Neural cell (in vitro differentiated cells): ENCODE measurements around the gene STXBP2. TPM values are rescaled to one million over a fixed set of nuclear protein-coding genes. Genes with fewer than 3 reads are reported as not detected.
A peak's percentile ranks its signal among the peaks of the same experiment; 100 is the strongest.

ENCODE experiments used
- H2AFZ ChIP-seq: fragments of 200-600, 300-800 bp; sonication (generic), shearing (Covaris generic); 2 replicates; pipeline ENCODE4 v1.6.0; 2014; ENCODE audit warnings: low read depth, mild to moderate bottlenecking, antibody characterized with exemption, low read length, moderate library complexity
- H3F3A ChIP-seq: fragments of 200-600 bp; shearing (Covaris generic); 2 replicates; pipeline ENCODE4 v1.6.1; 2016; ENCODE audit warnings: mild to moderate bottlenecking, moderate library complexity, mixed read lengths, antibody characterized with exemption, low read length; ENCODE audit not compliant: insufficient read depth, poor library complexity, severe bottlenecking
- H3K27ac ChIP-seq: fragments of 200-600, 300-800 bp; sonication (generic), shearing (Covaris generic); 2 replicates; pipeline ENCODE4 v1.5.1; 2014; ENCODE audit warnings: mild to moderate bottlenecking, low read length, moderate library complexity
- H3K27me3 ChIP-seq: fragments of 300-800, 200-600 bp; sonication (generic), shearing (Covaris generic); 2 replicates; pipeline ENCODE4 v1.6.0; 2014; ENCODE audit warnings: mild to moderate bottlenecking, low read depth, low read length, moderate library complexity; ENCODE audit not compliant: insufficient read depth
- H3K36me3 ChIP-seq: fragments of 300-800, 200-600 bp; sonication (generic), shearing (Covaris generic); 2 replicates; pipeline ENCODE4 v1.5.1; 2014; ENCODE audit warnings: mild to moderate bottlenecking, antibody characterized with exemption, low read length, moderate library complexity; ENCODE audit not compliant: insufficient read depth
- H3K4me2 ChIP-seq: fragments of 300-800, 200-600 bp; sonication (generic), shearing (Covaris generic); 2 replicates; pipeline ENCODE4 v1.6.0; 2014; ENCODE audit warnings: mild to moderate bottlenecking, low read length
- H3K4me3 ChIP-seq: fragments of 300-800, 200-600 bp; sonication (generic), shearing (Covaris generic); 2 replicates; pipeline ENCODE4 v1.5.1; 2014; ENCODE audit warnings: mild to moderate bottlenecking, low read length, moderate library complexity
- H3K79me2 ChIP-seq: fragments of 200-600 bp; shearing (Covaris generic); replicated peaks from 2 replicates; pipeline ENCODE4 v1.6.0; 2014; ENCODE audit warnings: mild to moderate bottlenecking, low read length, moderate library complexity; ENCODE audit not compliant: insufficient read depth
- H3K9ac ChIP-seq: fragments of 300-800, 200-600 bp; sonication (generic), shearing (Covaris generic); 2 replicates; pipeline ENCODE4 v1.6.1; 2016; ENCODE audit warnings: mild to moderate bottlenecking, low read length, mixed read lengths
- H3K9me2 ChIP-seq: fragments of 200-600 bp; shearing (Covaris generic); 2 replicates; pipeline ENCODE4 v1.6.1; 2016; ENCODE audit warnings: mild to moderate bottlenecking, low read length, mixed read lengths; ENCODE audit not compliant: insufficient read depth
- H3K9me3 ChIP-seq: fragments of 200-600, 300-800 bp; sonication (generic), shearing (Covaris generic); 2 replicates; pipeline ENCODE4 v1.6.1; 2016; ENCODE audit warnings: mild to moderate bottlenecking, mixed run types, low read length, moderate library complexity, mixed read lengths
- H4K20me1 ChIP-seq: fragments of 200-600 bp; shearing (Covaris generic); 2 replicates; pipeline ENCODE4 v1.6.1; 2016; ENCODE audit warnings: mild to moderate bottlenecking, mixed run types; ENCODE audit not compliant: insufficient read depth
- EP300 ChIP-seq: fragments of 450-650 bp; conservative IDR thresholded peaks from 2 replicates; pipeline ENCODE4 v1.6.1; 2014; ENCODE audit warnings: antibody characterized with exemption, mild to moderate bottlenecking, moderate library complexity; ENCODE audit not compliant: poor library complexity, severe bottlenecking
- EZH2 ChIP-seq: fragments of 200-600, 300-800 bp; shearing (Covaris generic), sonication (generic); IDR thresholded peaks from 2 replicates; pipeline ENCODE4 v1.6.1; 2014; ENCODE audit warnings: antibody characterized with exemption, low read length, borderline replicate concordance, mild to moderate bottlenecking; ENCODE audit not compliant: insufficient read depth, poor library complexity, severe bottlenecking
- MXI1 ChIP-seq: fragments of 450-650 bp; conservative IDR thresholded peaks from 2 replicates; pipeline ENCODE4 v1.6.1; 2014; ENCODE audit warnings: antibody characterized with exemption, mild to moderate bottlenecking; ENCODE audit not compliant: poor library complexity, severe bottlenecking
- POLR2AphosphoS5 ChIP-seq: IDR thresholded peaks from 2 replicates; pipeline ENCODE4 v1.6.1; 2012
- RAD21 ChIP-seq: fragments of 450-650 bp; conservative IDR thresholded peaks from 2 replicates; pipeline ENCODE4 v1.6.1; 2014; ENCODE audit warnings: antibody characterized with exemption, mild to moderate bottlenecking, moderate library complexity
- SMC3 ChIP-seq: fragments of 450-650 bp; conservative IDR thresholded peaks from 2 replicates; pipeline ENCODE4 v1.6.1; 2014; ENCODE audit warnings: antibody characterized with exemption, mild to moderate bottlenecking, moderate library complexity; ENCODE audit not compliant: poor library complexity
- TAF1 ChIP-seq: IDR thresholded peaks from 2 replicates; pipeline ENCODE4 v1.6.1; 2012; ENCODE audit warnings: low read depth
- polyA minus RNA-seq: library from RNA; depleted of rRNA, polyadenylated mRNA; stranded (reverse); fragments of >200 nt; gene quantifications from 2 replicates; pipeline ENCODE4 v1.2.3, GENCODE V29; 2014
- polyA plus RNA-seq: library from polyadenylated mRNA; depleted of rRNA; stranded (reverse); fragments of >200 nt; gene quantifications from 2 replicates; pipeline ENCODE4 v1.2.3, GENCODE V29; 2014
- TF ChIP-seq, protein P1 (sequence below): fragments of 450-650 bp; IDR thresholded peaks from 2 replicates; pipeline ENCODE4 v1.5.1; 2014; ENCODE audit warnings: antibody characterized with exemption, mild to moderate bottlenecking, moderate library complexity; ENCODE audit not compliant: poor library complexity, severe bottlenecking
- TF ChIP-seq, protein P2 (sequence below): IDR thresholded peaks from 2 replicates; pipeline ENCODE4 v1.6.1; 2012; ENCODE audit warnings: borderline replicate concordance

The STXBP2 gene
- polyA plus RNA-seq: 1.7 and 7.8 TPM in 2 replicates
- 3.8 and 5.4 TPM in 2 replicates for polyA minus RNA-seq

DNA sequence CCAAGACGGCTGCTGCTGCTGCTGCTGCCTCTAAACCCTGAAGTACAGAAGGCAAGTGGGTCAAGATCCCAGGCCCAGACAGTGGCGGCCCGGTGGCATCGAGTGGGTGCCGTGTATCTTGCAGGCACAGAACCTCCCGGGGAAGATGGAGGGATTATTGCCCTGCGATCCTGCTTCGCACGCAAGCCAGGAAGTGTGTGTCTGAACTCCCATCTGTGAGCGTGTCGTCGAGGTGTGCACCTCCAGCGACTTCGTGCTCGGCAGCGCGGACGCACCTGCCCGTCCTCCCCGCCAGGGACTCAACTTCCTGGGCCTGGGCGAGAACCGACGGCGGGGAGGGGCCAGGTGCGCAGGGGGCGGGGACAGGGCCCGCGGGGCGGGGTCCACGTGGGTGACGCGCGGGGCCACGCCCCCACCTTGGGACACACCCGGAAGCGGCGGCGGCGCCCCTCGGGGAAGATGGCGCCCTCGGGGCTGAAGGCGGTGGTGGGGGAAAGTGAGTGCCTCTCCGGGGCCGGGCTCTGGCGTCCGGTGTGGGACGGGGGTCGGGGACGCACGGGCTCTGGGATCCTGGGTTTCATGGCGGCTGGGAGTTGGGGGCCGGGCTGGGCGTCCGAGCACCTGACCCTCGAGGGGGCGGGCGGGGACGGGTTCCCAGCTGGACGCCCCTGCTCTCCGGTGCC lies at the start of gene STXBP2:
Gene STXBP2 (plus strand): TSS at position 420 of the 683 bp plus-strand sequence. CDS start 40 bp downstream, at position 460.
- H2AFZ ChIP-seq: no peak within 1 kb of the TSS
- H3K4me2 ChIP-seq: no peak within 1 kb of the TSS
- no peak for TF ChIP-seq MXI1
- TF ChIP-seq, protein P1, sequence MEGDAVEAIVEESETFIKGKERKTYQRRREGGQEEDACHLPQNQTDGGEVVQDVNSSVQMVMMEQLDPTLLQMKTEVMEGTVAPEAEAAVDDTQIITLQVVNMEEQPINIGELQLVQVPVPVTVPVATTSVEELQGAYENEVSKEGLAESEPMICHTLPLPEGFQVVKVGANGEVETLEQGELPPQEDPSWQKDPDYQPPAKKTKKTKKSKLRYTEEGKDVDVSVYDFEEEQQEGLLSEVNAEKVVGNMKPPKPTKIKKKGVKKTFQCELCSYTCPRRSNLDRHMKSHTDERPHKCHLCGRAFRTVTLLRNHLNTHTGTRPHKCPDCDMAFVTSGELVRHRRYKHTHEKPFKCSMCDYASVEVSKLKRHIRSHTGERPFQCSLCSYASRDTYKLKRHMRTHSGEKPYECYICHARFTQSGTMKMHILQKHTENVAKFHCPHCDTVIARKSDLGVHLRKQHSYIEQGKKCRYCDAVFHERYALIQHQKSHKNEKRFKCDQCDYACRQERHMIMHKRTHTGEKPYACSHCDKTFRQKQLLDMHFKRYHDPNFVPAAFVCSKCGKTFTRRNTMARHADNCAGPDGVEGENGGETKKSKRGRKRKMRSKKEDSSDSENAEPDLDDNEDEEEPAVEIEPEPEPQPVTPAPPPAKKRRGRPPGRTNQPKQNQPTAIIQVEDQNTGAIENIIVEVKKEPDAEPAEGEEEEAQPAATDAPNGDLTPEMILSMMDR: no peak
- TF ChIP-seq EZH2: no peak
- TF ChIP-seq TAF1: no peak
- no peak for TF ChIP-seq POLR2AphosphoS5
- TF ChIP-seq SMC3: no peak
- no peak for TF ChIP-seq RAD21
- TF ChIP-seq, protein P2, sequence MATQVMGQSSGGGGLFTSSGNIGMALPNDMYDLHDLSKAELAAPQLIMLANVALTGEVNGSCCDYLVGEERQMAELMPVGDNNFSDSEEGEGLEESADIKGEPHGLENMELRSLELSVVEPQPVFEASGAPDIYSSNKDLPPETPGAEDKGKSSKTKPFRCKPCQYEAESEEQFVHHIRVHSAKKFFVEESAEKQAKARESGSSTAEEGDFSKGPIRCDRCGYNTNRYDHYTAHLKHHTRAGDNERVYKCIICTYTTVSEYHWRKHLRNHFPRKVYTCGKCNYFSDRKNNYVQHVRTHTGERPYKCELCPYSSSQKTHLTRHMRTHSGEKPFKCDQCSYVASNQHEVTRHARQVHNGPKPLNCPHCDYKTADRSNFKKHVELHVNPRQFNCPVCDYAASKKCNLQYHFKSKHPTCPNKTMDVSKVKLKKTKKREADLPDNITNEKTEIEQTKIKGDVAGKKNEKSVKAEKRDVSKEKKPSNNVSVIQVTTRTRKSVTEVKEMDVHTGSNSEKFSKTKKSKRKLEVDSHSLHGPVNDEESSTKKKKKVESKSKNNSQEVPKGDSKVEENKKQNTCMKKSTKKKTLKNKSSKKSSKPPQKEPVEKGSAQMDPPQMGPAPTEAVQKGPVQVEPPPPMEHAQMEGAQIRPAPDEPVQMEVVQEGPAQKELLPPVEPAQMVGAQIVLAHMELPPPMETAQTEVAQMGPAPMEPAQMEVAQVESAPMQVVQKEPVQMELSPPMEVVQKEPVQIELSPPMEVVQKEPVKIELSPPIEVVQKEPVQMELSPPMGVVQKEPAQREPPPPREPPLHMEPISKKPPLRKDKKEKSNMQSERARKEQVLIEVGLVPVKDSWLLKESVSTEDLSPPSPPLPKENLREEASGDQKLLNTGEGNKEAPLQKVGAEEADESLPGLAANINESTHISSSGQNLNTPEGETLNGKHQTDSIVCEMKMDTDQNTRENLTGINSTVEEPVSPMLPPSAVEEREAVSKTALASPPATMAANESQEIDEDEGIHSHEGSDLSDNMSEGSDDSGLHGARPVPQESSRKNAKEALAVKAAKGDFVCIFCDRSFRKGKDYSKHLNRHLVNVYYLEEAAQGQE: no peak
- H3K79me2 ChIP-seq: no peaks in the 10 kb centered on the region
- peak within 1 kb of the TSS; percentile 28 for H3K4me3 ChIP-seq
- H3F3A ChIP-seq: no peaks in the 10 kb centered on the region
- H3K9ac ChIP-seq: no peak within 1 kb of the TSS
- H3K9me2 ChIP-seq: no peaks in the 10 kb centered on the region
- H4K20me1 ChIP-seq: no peaks in the 10 kb centered on the region
- no peaks in the 10 kb centered on the region for H3K36me3 ChIP-seq
- no peak within 1 kb of the TSS for H3K27ac ChIP-seq
- H3K9me3 ChIP-seq: no peaks in the 10 kb centered on the region
- H3K27me3 ChIP-seq: peaks cover 20% of the 10 kb centered on the region

DNA sequence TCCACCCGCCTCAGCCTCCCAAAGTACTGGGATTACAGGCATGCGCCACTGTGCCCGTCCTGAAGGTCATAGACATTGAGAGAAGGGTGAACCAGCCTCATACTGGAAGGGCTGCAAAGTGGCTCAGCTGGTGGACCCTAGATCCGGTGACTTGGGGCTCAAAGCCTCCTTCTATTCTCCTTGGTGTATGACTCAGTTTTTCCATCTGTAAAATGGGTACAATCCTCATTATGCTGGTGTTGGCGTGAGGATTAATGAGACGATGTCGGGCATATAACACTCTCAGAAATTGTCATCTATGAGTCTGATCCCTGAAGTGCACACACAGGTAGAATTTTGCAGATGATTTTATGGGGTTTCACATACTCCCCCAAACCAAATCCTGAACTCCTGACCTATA lies 47.1 kb upstream of the STXBP2 start:
- no peak overlapping the region for H3K9ac ChIP-seq
- no peaks in the 10 kb centered on the region for H3K9me3 ChIP-seq
- H3K9me2 ChIP-seq: no peaks in the 10 kb centered on the region
- no peak overlapping the region for H3K27ac ChIP-seq
- no peak overlapping the region for H3K4me3 ChIP-seq
- H3F3A ChIP-seq: no peaks in the 10 kb centered on the region
- no peak overlapping the region for H3K4me2 ChIP-seq
- no peaks in the 10 kb centered on the region for H3K27me3 ChIP-seq
- no peaks in the 10 kb centered on the region for H3K79me2 ChIP-seq
- no peaks in the 10 kb centered on the region for H4K20me1 ChIP-seq
- TF ChIP-seq EP300 (no peak), RAD21 (no peak), MXI1 (no peak), POLR2AphosphoS5 (no peak), TAF1 (no peak), EZH2 (no peak), SMC3 (no peak)
- TF ChIP-seq, protein P2: no peak
- TF ChIP-seq, protein P1: no peak
- no peaks in the 10 kb centered on the region for H3K36me3 ChIP-seq
- no peak overlapping the region for H2AFZ ChIP-seq
